ENCODE results near the gene JAK3.
"Not testable (repeated sequence)": the region's sequence is repeated elsewhere in the genome, so short reads cannot be mapped to it uniquely, and the experiment has no call there.

JAK3 gene

DNA sequence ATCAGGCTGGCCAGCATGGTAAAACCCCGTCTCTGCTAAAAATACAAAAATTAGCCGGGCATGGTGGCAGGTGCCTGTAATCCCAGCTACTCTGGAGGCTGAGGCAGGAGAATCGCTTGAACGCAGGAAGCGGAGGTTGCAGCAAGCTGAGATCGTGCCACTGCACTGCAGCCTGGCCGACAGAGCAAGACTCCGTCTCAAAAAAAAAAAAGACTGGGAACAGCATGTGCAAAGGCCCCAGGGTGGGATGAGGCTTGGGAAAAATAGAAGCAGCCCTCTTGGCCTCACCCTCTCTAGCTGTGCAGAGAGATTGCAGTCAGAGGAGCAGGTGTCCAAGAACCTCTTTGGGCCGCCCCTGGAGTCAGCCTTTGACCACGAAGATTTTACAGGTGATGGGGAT is 69.9 kb downstream of the JAK3 start:
- DNase-seq (ENCODE audit: low spot score) = not testable (repeated sequence)

DNA sequence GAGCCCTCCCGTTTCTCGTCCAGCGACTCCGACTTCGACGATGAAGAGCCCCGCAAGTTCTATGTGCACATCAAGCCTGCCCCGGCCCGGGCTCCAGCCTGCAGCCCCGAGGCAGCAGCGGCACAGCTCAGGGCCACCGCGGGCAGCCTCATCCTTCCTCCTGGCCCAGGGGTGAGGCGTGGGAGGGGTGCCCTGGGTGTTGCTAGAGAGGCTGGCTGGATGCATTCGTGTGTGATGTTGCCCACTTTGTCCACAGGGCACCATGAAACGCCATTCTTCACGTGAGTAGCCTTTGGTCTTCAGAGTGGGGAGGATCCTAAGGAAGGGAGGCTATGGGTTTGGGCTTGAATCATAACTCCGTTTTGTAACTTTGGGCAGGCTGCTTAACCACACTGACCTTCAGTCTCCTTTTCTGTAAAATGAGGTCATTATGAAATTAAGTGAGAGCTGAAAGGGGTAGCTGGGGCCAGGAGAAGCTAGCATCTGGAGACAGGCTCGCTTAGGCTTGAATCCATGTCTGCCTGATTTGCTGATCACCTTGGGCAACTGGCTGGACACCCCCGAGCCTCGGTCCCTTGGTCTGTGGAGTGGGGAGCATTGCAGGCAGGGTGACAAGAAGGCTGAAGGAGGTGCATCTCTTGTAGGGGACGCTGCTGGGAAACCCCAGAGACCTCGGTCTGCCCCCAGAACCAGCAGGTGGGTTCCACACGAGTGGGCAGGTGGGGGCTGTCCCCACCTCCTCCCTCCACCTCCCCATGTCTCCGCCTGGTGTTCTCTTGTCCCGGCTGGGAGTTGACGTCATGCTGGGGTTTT is 71.6 kb downstream of the JAK3 start:
- no peak for DNase-seq (ENCODE audit: low spot score)

- DNase-seq (ENCODE audit: low spot score) = peak; percentile 81
Observed at GRCh38 chr19:17775245-17775927, 72.4 kb downstream of the JAK3 start.
